Cerebellar cortex (tissue), 1 donor: ENCODE data around the gene TMEM237.

Experiments
- DNase-seq: peaks from one replicate; pipeline ENCODE4 v3.0.0-alpha.2; 2015; ENCODE audit warnings: low spot score

Gene TMEM237

GRCh38 chr2:201642086-201642578 is 1.2 kb downstream of the TMEM237 start:
- DNase-seq, result no peak

- DNase-seq, result no peak
These were observed 4.1 kb downstream of the TMEM237 start for GRCh38 chr2:201639205-201639604.

GRCh38 chr2:201638326-201638725 is 5.0 kb downstream of the TMEM237 start:
- DNase-seq, result no peak

GRCh38 chr2:201633661-201634249 is 9.5 kb downstream of the TMEM237 start:
- DNase-seq, result no peak

- DNase-seq, result no peak
These were observed 12.3 kb downstream of the TMEM237 start for GRCh38 chr2:201631041-201631440.

GRCh38 chr2:201630577-201630976 is 12.7 kb downstream of the TMEM237 start:
- no peak for DNase-seq

- DNase-seq, result no peak
These were observed 14.8 kb downstream of the TMEM237 start for GRCh38 chr2:201628545-201628944.

GRCh38 chr2:201622306-201622970 is 20.9 kb downstream of the TMEM237 start:
- DNase-seq, result no peak

GRCh38 chr2:201621293-201621999 is 21.9 kb downstream of the TMEM237 start:
- DNase-seq, result no peak

GRCh38 chr2:201618744-201619662 is 24.3 kb downstream of the TMEM237 start:
- no peak for DNase-seq

- DNase-seq, result no peak
These were observed 35.3 kb downstream of the TMEM237 start for GRCh38 chr2:201608021-201608420.

- no peak for DNase-seq
These were observed 35.7 kb downstream of the TMEM237 start for GRCh38 chr2:201607568-201607967.

GRCh38 chr2:201600906-201601305 is 42.4 kb downstream of the TMEM237 start:
- no peak for DNase-seq

GRCh38 chr2:201597397-201597796 is 45.9 kb downstream of the TMEM237 start:
- no peak for DNase-seq

GRCh38 chr2:201580486-201580885 is 62.8 kb downstream of the TMEM237 start:
- DNase-seq, result no peak

- DNase-seq, result no peak
These were observed 63.8 kb downstream of the TMEM237 start for GRCh38 chr2:201579536-201579935.

- DNase-seq, result no peak
These were observed 67.3 kb downstream of the TMEM237 start for GRCh38 chr2:201575971-201576370.

GRCh38 chr2:201574766-201575165 is 68.5 kb downstream of the TMEM237 start:
- no peak for DNase-seq

- no peak for DNase-seq
These were observed 70.3 kb downstream of the TMEM237 start for GRCh38 chr2:201572846-201573508.
